Measurements from ENCODE around the gene ZNF410. TPM values are rescaled to one million over a fixed set of nuclear protein-coding genes. Genes with fewer than 3 reads are reported as not detected.

ZNF410 gene
- total and polyA plus RNA-seq, 2 of the 8 experiments (the other 6 are each of a cell fraction or from before 2014, with no cell fraction given), result 11.2 to 18.9 TPM

DNA sequence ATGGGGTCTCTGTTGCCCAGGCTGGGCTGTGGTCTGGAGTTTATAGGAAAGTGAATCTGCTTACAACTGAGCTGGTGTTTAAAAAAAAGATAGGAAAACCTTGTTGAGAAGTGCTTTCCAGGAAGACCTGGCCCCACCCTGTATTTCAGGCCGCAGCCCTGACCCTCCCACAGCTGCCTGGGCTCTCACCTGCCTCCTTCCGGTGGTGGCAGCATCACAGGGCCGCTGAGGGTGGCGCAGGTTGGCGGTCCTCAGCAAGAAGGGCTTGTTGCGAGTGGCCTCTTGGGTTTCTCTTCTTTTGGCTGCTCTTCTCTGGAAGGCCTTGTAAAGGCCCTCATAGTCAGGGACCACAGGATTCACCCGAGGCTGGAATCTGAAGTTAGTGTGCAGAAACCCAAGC lies 55.5 kb downstream of the ZNF410 start (continued):
- TF ChIP-seq ATF2 (IDR thresholded peaks at IDR 0.05; ENCODE audit: low read length) (no peak), TAF7 (optimal IDR thresholded peaks at IDR 0.05; ENCODE audit: borderline replicate concordance, low read depth, low read length) (no peak), KDM4A (IDR thresholded peaks at IDR 0.05; ENCODE audit: low read depth, low read length, severe bottlenecking) (no peak)

All from H1 (cell line).